Ramos (cell line): ENCODE measurements around the gene DTL.

ENCODE experiments used
- in situ Hi-C: fragments of 300-500 bp; cut with MboI; formaldehyde crosslinking; loops from one replicate; pipeline ENCODE4 v1.14.3; 2022; ENCODE audit warnings: low sequenced_read_pairs; ENCODE audit not compliant: unreplicated experiment

Gene DTL

GRCh38 chr1:212035835-212036605 is 472 bp downstream of the DTL start:
- in situ Hi-C loops = loop anchor here (25.0 kb wide), 2 partner anchors 349 to 751 kb away; partner anchors contain the start of genes NEK2, NSL1 and TATDN3

GRCh38 chr1:212037900-212038299 is 2.4 kb downstream of the DTL start:
- in situ Hi-C loops = loop anchor here (25.0 kb wide), 2 partner anchors 351 to 749 kb away; partner anchors contain the start of genes NEK2, NSL1 and TATDN3

GRCh38 chr1:212039622-212040021 is 4.1 kb downstream of the DTL start:
- in situ Hi-C loops = loop anchor here (25.0 kb wide), 2 partner anchors 352 to 748 kb away; partner anchors contain the start of genes NEK2, NSL1 and TATDN3

GRCh38 chr1:212040629-212041412 is 5.3 kb downstream of the DTL start:
- in situ Hi-C loops = loop anchor here (25.0 kb wide), 2 partner anchors 354 to 746 kb away; partner anchors contain the start of genes NEK2, NSL1 and TATDN3

- in situ Hi-C loops = loop anchor here (25.0 kb wide), 2 partner anchors 355 to 745 kb away; partner anchors contain the start of genes NEK2, NSL1 and TATDN3
These were observed 6.9 kb downstream of the DTL start for GRCh38 chr1:212042436-212042835.

DNA sequence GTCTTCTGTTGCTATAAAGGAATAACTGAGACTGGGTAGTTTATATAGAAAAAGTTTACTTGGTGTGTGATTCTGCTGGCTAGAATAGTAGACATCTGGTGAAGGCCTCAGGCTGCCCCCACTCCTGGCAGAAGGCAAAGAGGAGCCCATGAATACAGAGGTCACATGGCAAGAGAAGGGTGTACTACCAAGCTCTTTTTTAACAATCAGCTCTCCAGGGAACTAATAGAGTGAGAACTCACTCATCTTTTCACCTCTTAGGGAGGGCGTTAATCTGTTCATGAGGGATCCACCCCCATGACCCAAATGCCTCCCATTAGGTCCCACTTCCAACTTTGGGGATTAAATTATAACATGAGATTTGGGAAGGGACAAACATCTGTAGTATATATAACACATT is 9.3 kb downstream of the DTL start:
- in situ Hi-C loops = loop anchor here (25.0 kb wide), 2 partner anchors 358 to 742 kb away; partner anchors contain the start of genes NEK2, NSL1 and TATDN3

DNA sequence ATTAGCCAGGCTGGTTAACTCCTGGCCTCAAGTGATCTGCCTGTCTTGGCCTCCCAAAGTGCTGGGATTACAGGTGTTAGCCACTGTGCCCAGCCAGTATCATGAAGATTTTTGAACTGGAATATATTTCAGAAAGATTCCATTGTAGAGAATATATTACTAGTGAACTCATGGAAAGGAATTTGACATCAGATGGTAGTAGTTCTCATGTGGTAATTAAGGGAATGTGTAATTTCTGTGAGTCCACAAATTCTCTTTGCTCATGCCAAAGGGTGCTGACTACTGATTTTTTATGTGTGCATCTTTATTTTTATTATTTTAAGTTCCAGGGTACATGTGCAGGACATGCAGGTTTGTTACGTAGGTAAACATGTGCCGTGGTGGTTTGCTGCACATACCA is 10.4 kb downstream of the DTL start:
- in situ Hi-C loops = loop anchor here (25.0 kb wide), 2 partner anchors 359 to 741 kb away; partner anchors contain the start of genes NEK2, NSL1 and TATDN3

DNA sequence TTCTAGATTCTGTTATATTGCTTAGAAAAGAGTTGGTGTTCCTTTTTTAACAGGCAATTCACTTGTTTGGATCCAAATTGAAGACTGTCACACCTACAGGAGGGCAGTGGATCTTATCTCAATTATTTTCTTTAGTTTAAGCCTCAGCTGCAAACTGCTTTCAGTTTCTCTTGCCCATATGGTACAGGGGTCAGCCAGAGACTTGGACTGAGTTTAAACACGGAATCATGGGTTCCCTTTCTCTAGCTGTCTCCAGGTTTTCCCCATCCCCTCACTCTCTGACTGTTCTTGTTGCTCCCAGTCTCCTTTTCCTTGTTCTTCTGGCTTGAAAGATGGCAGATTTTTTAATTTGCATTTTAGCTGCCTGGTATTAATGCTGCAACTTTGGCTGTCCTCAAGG is 18.4 kb downstream of the DTL start:
- in situ Hi-C loops = no loop called here

DNA sequence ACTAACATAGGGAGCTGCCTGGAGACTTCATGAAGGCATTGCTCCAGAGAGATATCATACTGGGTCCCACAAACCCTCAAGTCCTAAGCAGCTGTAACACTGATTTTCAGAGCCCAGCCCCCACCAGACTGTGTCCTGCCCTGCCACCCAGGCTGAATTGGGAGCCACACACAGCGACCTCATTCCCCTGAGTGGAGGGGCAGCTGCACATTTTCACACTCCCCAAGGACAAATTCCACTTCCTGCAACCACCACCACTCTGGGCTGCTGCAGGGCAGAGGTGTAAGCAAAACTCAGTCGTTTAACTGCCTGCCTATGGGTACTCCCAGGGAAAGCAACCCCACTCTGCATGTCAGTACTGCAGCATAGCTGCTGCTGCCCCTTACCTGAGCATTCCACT is 19.8 kb downstream of the DTL start:
- in situ Hi-C loops = no loop called here

DNA sequence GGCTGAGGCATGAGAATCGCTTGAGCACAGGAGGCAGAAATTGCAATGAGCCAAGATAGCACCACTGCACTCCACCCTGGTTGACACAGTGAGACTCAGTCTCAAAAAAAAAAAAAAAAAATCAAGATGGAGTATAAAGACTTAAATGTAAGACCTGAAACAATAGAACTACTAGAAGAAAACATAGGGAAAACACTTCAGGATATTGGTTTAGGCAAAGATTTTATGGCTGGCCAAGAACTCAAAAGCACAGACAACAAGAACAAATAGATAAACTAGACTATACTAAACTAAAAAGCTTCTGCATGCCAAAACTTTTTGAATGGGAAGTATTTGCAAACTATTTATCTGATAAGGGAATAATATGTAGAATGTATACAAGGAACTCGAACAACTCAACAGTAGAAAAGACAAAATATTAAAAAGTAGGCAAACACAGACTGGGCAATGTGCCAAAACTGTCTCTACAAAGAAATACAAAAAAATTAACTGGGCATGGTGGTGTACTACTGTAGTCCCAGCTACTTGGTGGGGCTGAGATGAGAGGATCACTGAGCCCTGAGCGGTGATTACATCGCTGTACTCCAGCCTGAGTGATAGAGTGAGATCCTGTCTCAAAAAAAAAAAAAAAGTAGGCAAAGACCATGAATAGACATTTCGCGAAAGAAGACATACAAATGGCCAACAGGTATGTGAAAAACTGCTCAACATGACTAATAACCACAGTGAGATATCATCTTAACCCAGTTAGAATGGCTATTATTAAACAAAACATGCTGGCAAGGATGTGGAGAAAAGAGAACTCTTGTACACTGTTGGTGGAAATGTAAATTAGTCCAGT is 25.3 kb downstream of the DTL start:
- in situ Hi-C loops = loop anchor here (10.0 kb wide), 1 partner anchor 394 kb away; no protein-coding TSS in a partner anchor

DNA sequence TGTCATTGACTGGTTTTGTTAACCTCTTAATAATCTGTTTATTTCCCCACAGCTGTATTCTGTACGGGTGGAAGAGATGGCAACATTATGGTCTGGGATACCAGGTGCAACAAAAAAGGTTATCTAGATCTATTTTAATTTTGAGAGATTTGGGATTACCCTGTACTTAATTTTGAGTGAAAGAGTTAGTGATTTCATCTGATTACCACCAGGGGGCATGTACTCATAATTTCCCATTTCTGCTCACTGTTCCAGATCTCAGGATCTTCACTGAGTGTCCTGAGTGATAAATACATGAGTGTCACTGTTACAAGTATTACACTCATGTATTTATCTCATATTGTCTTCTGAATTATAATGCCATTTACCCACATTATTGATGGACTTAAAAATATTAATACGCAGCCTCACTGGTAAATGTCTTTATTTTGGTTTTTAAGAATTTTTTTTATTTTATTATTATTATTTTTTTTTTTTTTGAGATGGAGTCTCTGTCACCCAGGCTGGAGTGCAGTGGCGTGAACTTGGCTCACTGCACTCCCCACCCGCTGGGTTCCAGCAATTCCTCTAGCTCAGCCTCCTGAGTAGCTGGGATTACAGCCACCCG is 27.4 kb downstream of the DTL start:
- in situ Hi-C loops = loop anchor here (10.0 kb wide), 1 partner anchor 392 kb away; no protein-coding TSS in a partner anchor

GRCh38 chr1:212067787-212068186 is 32.2 kb downstream of the DTL start:
- in situ Hi-C loops = loop anchor here (10.0 kb wide), 1 partner anchor 387 kb away; no protein-coding TSS in a partner anchor

- in situ Hi-C loops = no loop called here
These were observed 35.3 kb downstream of the DTL start for GRCh38 chr1:212070720-212071302.

DNA sequence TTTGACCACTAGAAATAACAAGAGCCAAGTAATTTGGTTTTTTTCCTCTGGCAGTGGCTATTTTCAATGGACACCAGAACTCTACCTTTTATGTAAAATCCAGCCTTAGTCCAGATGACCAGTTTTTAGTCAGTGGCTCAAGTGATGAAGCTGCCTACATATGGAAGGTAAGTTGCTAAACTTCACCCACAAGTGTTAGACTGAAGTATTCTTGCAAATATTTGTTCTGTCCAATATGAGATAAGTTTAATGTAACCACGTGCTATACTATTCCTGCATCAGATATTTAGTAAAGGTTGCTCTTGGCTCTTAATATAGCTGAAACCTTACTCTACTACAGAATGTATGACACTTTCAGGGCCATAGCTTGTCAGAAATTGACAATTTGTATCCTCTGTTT is 36.5 kb downstream of the DTL start:
- in situ Hi-C loops = no loop called here

DNA sequence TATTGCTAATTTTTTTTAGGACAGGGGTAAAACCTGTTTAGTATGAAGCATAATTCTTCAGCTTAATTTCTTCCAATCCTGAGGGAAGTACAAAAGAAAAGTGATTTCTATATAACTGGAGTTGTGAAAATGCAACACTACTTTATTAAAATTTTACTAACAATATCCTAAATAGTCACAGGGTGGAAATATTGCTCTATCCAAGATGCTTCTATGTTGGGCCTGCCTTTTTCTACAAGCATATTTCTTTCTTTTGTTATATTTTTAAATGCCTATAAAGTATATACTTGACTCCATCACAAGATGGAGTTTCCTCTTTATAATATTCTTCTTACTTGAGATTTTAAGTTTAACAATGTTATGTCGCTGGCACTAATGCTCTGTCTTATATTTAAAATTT is 37.9 kb downstream of the DTL start:
- in situ Hi-C loops = no loop called here

DNA sequence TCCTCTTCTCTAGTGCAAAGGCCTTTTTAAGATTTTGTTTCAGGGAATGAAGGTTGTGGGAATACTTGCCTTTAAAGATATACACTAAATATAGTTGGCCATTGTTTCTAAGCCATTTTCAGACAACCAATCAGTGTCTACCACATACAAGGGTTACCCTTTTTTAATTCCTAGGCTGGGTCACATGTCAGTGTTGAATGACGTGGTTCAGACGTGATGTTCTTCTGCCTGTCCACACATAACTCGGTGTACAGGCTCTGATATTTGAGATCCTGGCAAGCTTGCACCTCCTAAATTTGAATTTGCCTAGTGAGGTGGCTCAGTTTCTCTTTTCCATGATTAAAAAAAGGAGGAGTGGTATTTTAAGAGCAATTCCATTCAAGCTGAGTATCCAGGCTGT is 38.8 kb downstream of the DTL start:
- in situ Hi-C loops = no loop called here

GRCh38 chr1:212074856-212075255 is 39.3 kb downstream of the DTL start:
- in situ Hi-C loops = no loop called here

DNA sequence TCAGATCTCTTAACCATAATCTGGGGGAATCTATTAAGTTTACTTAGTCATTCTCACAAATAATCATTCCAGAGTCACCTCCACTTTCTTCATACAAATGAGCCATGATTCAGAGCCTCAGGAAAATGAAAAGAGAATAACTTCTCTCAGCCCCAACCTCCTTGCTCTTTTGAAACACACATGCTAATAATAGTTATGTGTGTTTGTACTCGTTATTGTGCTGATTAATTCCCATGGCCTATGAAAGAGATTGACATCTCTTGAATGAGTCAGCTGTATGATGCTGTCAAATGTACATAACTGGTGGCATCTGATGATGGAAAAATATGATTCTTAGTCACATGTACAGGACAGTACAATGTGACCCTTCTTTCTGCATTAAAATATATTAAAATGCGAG is 41.5 kb downstream of the DTL start:
- in situ Hi-C loops = no loop called here

GRCh38 chr1:212078826-212079225 is 43.3 kb downstream of the DTL start:
- in situ Hi-C loops = no loop called here
